Mesenchymal stem cell (in vitro differentiated cells and primary cell): ENCODE results near the gene SLC14A1.

ENCODE experiments used
- DNase-seq: peaks from one replicate; pipeline ENCODE4 v3.0.0-alpha.2; 2013
- H2AFZ ChIP-seq: one replicate; pipeline ENCODE4 v1.6.1; 2013; ENCODE audit warnings: low read depth, mild to moderate bottlenecking, control low read depth, inconsistent platforms, low read length, moderate library complexity
- H2AK5ac ChIP-seq: 2 replicates; pipeline ENCODE4 v1.6.1; 2013; ENCODE audit warnings: low read length, moderate library complexity, mild to moderate bottlenecking, inconsistent platforms; ENCODE audit not compliant: severe bottlenecking
- H2BK120ac ChIP-seq: one replicate; pipeline ENCODE4 v1.6.1; 2013; ENCODE audit warnings: low read depth, mild to moderate bottlenecking, inconsistent platforms, low read length, moderate library complexity
- H2BK12ac ChIP-seq, 2 experiments: one replicate each; pipeline ENCODE4 v1.6.1; 2013; ENCODE audit warnings: inconsistent platforms in 2 of 2, low read length in 2 of 2, mild to moderate bottlenecking in 2 of 2, moderate library complexity in 2 of 2, control low read depth in 1 of 2
- H2BK15ac ChIP-seq: one replicate; pipeline ENCODE4 v1.6.1; 2013; ENCODE audit warnings: mild to moderate bottlenecking, low read depth, inconsistent platforms; ENCODE audit not compliant: poor library complexity, severe bottlenecking
- H2BK5ac ChIP-seq: 2 replicates; pipeline ENCODE4 v1.6.1; 2013; ENCODE audit warnings: low read depth, mild to moderate bottlenecking, low read length, control low read depth, inconsistent platforms; ENCODE audit not compliant: poor library complexity, severe bottlenecking
- H3K14ac ChIP-seq, 2 experiments: one replicate each; pipeline ENCODE4 v1.6.1; 2013; ENCODE audit warnings: inconsistent platforms in 2 of 2, low read length in 2 of 2, control low read depth in 1 of 2, mild to moderate bottlenecking in 1 of 2, moderate library complexity in 1 of 2
- H3K18ac ChIP-seq, 2 experiments: one replicate each; pipeline ENCODE4 v1.6.1; 2013; ENCODE audit warnings: inconsistent platforms in 2 of 2, low read length in 2 of 2, control low read depth in 1 of 2, low read depth in 1 of 2, mild to moderate bottlenecking in 1 of 2
- H3K23ac ChIP-seq, 2 experiments: one replicate each; pipeline ENCODE4 v1.6.1; 2013; ENCODE audit warnings: inconsistent platforms in 2 of 2, low read length in 2 of 2, mild to moderate bottlenecking in 2 of 2, moderate library complexity in 2 of 2, control low read depth in 1 of 2
- H3K27ac ChIP-seq: 2 replicates; pipeline ENCODE4 v1.5.1; 2013; ENCODE audit warnings: mild to moderate bottlenecking, moderate library complexity, low read length, control low read depth, inconsistent platforms; ENCODE audit not compliant: poor library complexity, severe bottlenecking
- H3K27me3 ChIP-seq, 2 experiments: 2 replicates each; pipeline versions ENCODE4 v1.6.1 to v1.7.0; 2013; ENCODE audit warnings: low read length in 2 of 2, mild to moderate bottlenecking in 2 of 2, moderate library complexity in 2 of 2, control low read depth in 1 of 2, inconsistent platforms in 1 of 2; ENCODE audit not compliant: control insufficient read depth in 1 of 2, insufficient read depth in 1 of 2
- H3K36me3 ChIP-seq, 2 experiments: 2 replicates each; pipeline versions ENCODE4 v1.6.1 to v1.7.0; 2013; ENCODE audit warnings: low read length in 2 of 2, control low read depth in 1 of 2, inconsistent platforms in 1 of 2, low read depth in 1 of 2, mild to moderate bottlenecking in 1 of 2; ENCODE audit not compliant: insufficient read depth in 2 of 2, control insufficient read depth in 1 of 2
- H3K4ac ChIP-seq, 2 experiments: one replicate each; pipeline ENCODE4 v1.6.1; 2013; ENCODE audit warnings: inconsistent platforms in 2 of 2, low read length in 2 of 2, mild to moderate bottlenecking in 2 of 2, moderate library complexity in 2 of 2, control low read depth in 1 of 2, low read depth in 1 of 2
- H3K4me1 ChIP-seq: 2 replicates; pipeline ENCODE4 v1.6.1; 2013; ENCODE audit warnings: low read depth, low read length, control low read depth; ENCODE audit not compliant: control insufficient read depth, insufficient read depth
- H3K4me2 ChIP-seq: 2 replicates; pipeline ENCODE4 v1.6.1; 2013; ENCODE audit warnings: low read length, mild to moderate bottlenecking, inconsistent platforms; ENCODE audit not compliant: poor library complexity, severe bottlenecking
- H3K4me3 ChIP-seq, 2 experiments: 2 replicates each; pipeline versions ENCODE4 v1.5.1 to v1.7.0; 2013; ENCODE audit warnings: low read length in 2 of 2, mild to moderate bottlenecking in 2 of 2, control low read depth in 1 of 2, low read depth in 1 of 2; ENCODE audit not compliant: insufficient read depth in 1 of 2
- H3K79me1 ChIP-seq: replicated peaks from 2 replicates; pipeline ENCODE4 v1.6.1; 2013; ENCODE audit warnings: mild to moderate bottlenecking, control low read depth, low read length, inconsistent platforms; ENCODE audit not compliant: poor library complexity, severe bottlenecking
- H3K9ac ChIP-seq: 2 replicates; pipeline ENCODE4 v1.7.0; 2013; ENCODE audit warnings: mild to moderate bottlenecking, low read length, moderate library complexity
- H3K9me3 ChIP-seq: 2 replicates; pipeline ENCODE4 v1.7.0; 2013; ENCODE audit warnings: mild to moderate bottlenecking, low read length; ENCODE audit not compliant: control insufficient read depth
- H4K8ac ChIP-seq: one replicate; pipeline ENCODE4 v1.6.1; 2013; ENCODE audit warnings: inconsistent platforms, mild to moderate bottlenecking, low read length, moderate library complexity
- H4K91ac ChIP-seq: one replicate; pipeline ENCODE4 v1.6.1; 2013; ENCODE audit warnings: mild to moderate bottlenecking, low read length, inconsistent platforms
- WGBS: methylation state at CpG from one replicate; pipeline ENCODE4 v1.1.7; 2013; ENCODE audit warnings: mixed read lengths; 5-methylcytosine and 5-hydroxymethylcytosine counted together

Gene SLC14A1

GRCh38 chr18:45748501-45748900 is 24.5 kb downstream of the SLC14A1 start:
- Histone ChIP-seq H3K4me2 (no peak overlapping the region), H2BK5ac (no peak overlapping the region), H3K79me1 (no peaks in the 10 kb centered on the region), H4K91ac (no peak overlapping the region), H3K9ac (no peak overlapping the region), H2BK15ac (no peak overlapping the region), H2BK120ac (no peak overlapping the region), H2AK5ac (no peak overlapping the region), H3K4me1 (peaks cover 5% of the 10 kb centered on the region), H3K18ac (no peak overlapping the region), H4K8ac (no peak overlapping the region), H3K27me3 (no peaks in the 10 kb centered on the region), H3K23ac (no peak overlapping the region), H3K9me3 (peaks cover 2% of the 10 kb centered on the region), H3K36me3 (peaks cover 0 to 48% of the 10 kb centered on the region in 2 experiments), H3K4ac (no peak overlapping the region), H2AFZ (no peak overlapping the region), H3K27ac (no peak overlapping the region), H3K14ac (no peak overlapping the region), H3K4me3 (no peak overlapping the region), H2BK12ac (no peak overlapping the region)
- DNase-seq = no peak
- 100% methylated on average over 1 of the region's 2 CpGs for WGBS

GRCh38 chr18:45749918-45750689 is 26.1 kb downstream of the SLC14A1 start:
- H3K79me1 ChIP-seq = no peaks in the 10 kb centered on the region
- H4K91ac ChIP-seq = no peak overlapping the region
- no peak overlapping the region for H3K4ac ChIP-seq
- peak overlapping the region; percentile 24 for H3K4me2 ChIP-seq
- no peak overlapping the region for H2BK120ac ChIP-seq
- no peak overlapping the region for H3K4me3 ChIP-seq
- H2BK5ac ChIP-seq = no peak overlapping the region
- no peak overlapping the region for H3K9ac ChIP-seq
- no peak overlapping the region for H3K14ac ChIP-seq
- H3K4me1 ChIP-seq = peaks cover 5% of the 10 kb centered on the region
- no peaks in the 10 kb centered on the region for H3K27me3 ChIP-seq
- peaks cover 2% of the 10 kb centered on the region for H3K9me3 ChIP-seq
- no peak overlapping the region for H2AK5ac ChIP-seq
- H3K27ac ChIP-seq = peak overlapping the region; percentile 76
- peaks cover 0 to 35% of the 10 kb centered on the region in 2 experiments for H3K36me3 ChIP-seq
- H2AFZ ChIP-seq = no peak overlapping the region
- 92% methylated on average over 3 of the region's 6 CpGs for WGBS
- H3K18ac ChIP-seq = no peak overlapping the region
- no peak overlapping the region for H2BK15ac ChIP-seq
- H4K8ac ChIP-seq = no peak overlapping the region
- DNase-seq = no peak
- H3K23ac ChIP-seq = no peak overlapping the region
- no peak overlapping the region for H2BK12ac ChIP-seq

- 100% methylated on average over 1 of the region's 3 CpGs for WGBS
- Histone ChIP-seq H2BK12ac (no peak overlapping the region), H3K36me3 (peaks cover 0 to 18% of the 10 kb centered on the region in 2 experiments), H2BK120ac (no peak overlapping the region), H3K14ac (no peak overlapping the region), H3K4ac (no peak overlapping the region), H3K4me3 (no peak overlapping the region), H2AFZ (no peak overlapping the region), H3K27ac (no peak overlapping the region), H4K91ac (no peak overlapping the region), H3K27me3 (no peaks in the 10 kb centered on the region), H3K9ac (no peak overlapping the region), H3K9me3 (peaks cover 2% of the 10 kb centered on the region), H3K4me1 (peaks cover 5% of the 10 kb centered on the region), H2BK5ac (no peak overlapping the region), H4K8ac (no peak overlapping the region), H2AK5ac (no peak overlapping the region), H2BK15ac (no peak overlapping the region), H3K79me1 (no peaks in the 10 kb centered on the region), H3K4me2 (no peak overlapping the region), H3K23ac (no peak overlapping the region), H3K18ac (no peak overlapping the region)
- no peak for DNase-seq
Observed at GRCh38 chr18:45751766-45752165, 27.8 kb downstream of the SLC14A1 start.

GRCh38 chr18:45752681-45753080 is 28.7 kb downstream of the SLC14A1 start:
- peak overlapping the region; percentile 18 to 40 for H3K18ac ChIP-seq
- no peak overlapping the region for H4K91ac ChIP-seq
- H3K79me1 ChIP-seq = no peaks in the 10 kb centered on the region
- no peak overlapping the region for H2BK15ac ChIP-seq
- H2AFZ ChIP-seq = no peak overlapping the region
- DNase-seq = no peak
- no peak overlapping the region for H2BK120ac ChIP-seq
- H3K4ac ChIP-seq = no peak overlapping the region
- no peak overlapping the region for H3K27ac ChIP-seq
- no peak overlapping the region for H2AK5ac ChIP-seq
- H3K9ac ChIP-seq = no peak overlapping the region
- H4K8ac ChIP-seq = no peak overlapping the region
- peak overlapping the region in 1 of 2 experiments; percentile 14 for H3K23ac ChIP-seq
- H3K9me3 ChIP-seq = peaks cover 2% of the 10 kb centered on the region
- H3K14ac ChIP-seq = peak overlapping the region in 1 of 2 experiments; percentile 53
- no peaks in the 10 kb centered on the region for H3K27me3 ChIP-seq
- no peak overlapping the region for H2BK5ac ChIP-seq
- H3K4me3 ChIP-seq = no peak overlapping the region
- peak overlapping the region in 1 of 2 experiments; percentile 45 for H2BK12ac ChIP-seq
- peaks cover 5% of the 10 kb centered on the region for H3K4me1 ChIP-seq
- peaks cover 0 to 14% of the 10 kb centered on the region in 2 experiments for H3K36me3 ChIP-seq
- H3K4me2 ChIP-seq = no peak overlapping the region
